ENCODE results near the gene FOXL3.

DNA sequence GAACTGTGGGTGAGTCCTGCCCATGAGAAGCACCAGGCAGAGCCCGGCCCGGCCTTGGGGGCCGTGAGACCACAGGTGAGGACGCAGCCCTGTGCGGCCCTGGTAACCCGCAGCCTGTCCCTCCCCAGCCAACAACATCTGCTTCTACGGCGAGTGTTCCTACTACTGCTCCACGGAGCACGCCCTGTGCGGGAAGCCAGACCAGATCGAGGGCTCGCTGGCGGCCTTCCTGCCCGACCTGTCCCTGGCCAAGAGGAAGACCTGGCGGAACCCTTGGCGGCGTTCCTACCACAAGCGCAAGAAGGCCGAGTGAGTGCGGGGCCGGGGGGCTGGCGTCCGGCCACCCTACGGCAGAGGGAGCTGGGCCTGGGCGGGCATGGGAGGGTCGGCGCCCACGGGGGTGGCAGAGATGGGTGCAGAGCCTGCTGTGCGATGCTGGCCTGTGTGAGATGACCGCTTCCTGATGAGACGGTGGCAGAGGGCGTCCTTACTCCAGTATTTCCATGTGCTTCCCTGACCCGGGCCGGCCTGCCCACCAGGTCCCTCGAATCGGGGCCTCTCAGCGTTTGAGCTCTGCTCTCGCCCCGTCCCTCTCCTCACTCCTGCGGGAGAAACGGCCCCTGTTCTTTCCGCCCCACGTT is 34.1 kb upstream of the FOXL3 start:
- TF ChIP-seq POLR2AphosphoS2 (conservative IDR thresholded peaks at IDR 0.05; ENCODE audit: low read length) (no peak), CEBPB (IDR thresholded peaks at IDR 0.05) (no peak), ZC3H11A (IDR thresholded peaks at IDR 0.05) (no peak)
- TF ChIP-seq, protein P1, sequence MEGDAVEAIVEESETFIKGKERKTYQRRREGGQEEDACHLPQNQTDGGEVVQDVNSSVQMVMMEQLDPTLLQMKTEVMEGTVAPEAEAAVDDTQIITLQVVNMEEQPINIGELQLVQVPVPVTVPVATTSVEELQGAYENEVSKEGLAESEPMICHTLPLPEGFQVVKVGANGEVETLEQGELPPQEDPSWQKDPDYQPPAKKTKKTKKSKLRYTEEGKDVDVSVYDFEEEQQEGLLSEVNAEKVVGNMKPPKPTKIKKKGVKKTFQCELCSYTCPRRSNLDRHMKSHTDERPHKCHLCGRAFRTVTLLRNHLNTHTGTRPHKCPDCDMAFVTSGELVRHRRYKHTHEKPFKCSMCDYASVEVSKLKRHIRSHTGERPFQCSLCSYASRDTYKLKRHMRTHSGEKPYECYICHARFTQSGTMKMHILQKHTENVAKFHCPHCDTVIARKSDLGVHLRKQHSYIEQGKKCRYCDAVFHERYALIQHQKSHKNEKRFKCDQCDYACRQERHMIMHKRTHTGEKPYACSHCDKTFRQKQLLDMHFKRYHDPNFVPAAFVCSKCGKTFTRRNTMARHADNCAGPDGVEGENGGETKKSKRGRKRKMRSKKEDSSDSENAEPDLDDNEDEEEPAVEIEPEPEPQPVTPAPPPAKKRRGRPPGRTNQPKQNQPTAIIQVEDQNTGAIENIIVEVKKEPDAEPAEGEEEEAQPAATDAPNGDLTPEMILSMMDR (IDR thresholded peaks at IDR 0.05): no peak

Data from A549 (cell line).